ENCODE results near the gene GPR146.
A peak's percentile ranks its signal among the peaks of the same experiment; 100 is the strongest.
"Not testable (repeated sequence)": the region's sequence is repeated elsewhere in the genome, so short reads cannot be mapped to it uniquely, and the experiment has no call there.

Gene GPR146

GRCh38 chr7:1025743-1026581 is 18.4 kb upstream of the GPR146 start:
- DNase-seq (ENCODE audit: low read depth) = no peak

GRCh38 chr7:1026721-1027161 is 17.6 kb upstream of the GPR146 start:
- no peak for DNase-seq (ENCODE audit: low read depth)

DNA sequence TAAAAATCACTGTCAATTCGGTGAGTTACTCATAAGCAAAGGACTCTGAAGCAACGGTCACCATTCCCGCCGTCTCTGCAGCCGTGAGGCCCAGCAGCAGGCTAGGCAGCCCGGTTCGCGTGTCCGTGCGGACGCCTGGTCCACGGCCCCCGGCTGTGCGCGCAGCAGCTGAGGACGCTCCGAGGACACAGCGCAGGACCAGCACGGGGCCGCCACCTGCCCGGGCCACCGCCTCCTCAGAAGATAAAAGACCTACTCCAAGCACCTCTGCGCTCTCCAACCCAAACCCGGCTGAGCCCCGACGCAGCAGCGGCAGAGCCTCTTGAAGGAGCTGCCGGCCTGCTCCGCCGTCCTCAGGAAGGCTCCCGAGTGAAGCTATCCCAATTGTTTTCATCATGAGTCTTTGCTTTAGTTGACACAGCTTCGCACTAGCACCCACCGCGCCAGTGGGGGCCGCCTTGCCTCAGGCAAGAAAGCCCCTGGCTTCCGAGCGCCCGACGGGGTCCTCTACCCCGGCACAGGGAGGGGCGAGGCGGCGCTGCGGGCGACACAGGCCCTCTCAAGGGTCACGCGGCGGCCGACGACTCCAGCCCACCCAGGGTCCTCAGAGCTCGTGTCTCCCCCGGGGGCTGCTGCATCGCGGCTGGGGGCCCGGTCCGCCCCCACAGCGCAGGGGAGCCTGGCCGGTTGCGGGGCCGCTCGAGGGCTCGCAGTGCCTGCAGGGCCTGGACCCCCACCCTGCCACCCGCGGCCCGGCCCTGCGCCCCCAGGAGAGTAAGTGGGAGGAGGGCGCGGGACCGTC is 16.9 kb upstream of the GPR146 start:
- no peak for DNase-seq (ENCODE audit: low read depth)

DNA sequence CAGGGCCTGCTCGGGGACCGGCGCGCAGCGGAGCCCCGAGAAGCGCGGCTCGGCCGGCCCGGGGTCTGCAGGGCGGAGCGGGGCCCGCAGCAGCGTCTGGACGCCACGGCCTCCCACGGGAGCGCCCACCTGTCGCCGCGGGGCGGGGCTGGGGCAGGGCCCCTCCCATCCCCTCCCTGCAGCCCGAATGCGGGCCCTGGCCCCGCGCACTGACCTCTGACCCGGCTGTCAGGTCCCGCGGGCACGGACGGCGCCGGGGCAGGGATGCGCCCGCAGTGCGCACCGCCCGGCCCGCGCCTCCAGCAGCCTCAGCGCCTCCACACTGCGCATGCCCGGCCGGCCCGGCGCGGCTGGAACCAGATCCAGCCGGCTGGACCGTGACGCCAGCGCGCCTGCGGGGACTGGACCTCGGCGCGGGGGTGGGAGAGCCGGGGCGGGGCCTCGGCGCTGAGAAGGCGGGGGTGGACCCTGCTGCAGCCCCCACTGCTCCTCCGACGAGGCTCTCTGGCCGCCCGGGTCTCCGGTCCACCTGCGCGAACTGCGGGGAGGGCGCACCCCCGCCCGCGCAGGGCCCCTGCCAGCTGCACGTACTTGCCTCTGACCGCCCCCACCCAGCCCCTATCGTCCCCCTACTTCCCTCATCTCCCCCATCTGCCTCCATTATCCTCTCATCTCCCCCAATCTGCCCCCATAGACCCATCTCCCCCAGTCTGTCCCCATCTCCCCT is 16.1 kb upstream of the GPR146 start:
- peak; percentile 82 for DNase-seq (ENCODE audit: low read depth)

GRCh38 chr7:1028775-1029636 is 15.3 kb upstream of the GPR146 start:
- DNase-seq (ENCODE audit: low read depth) = peak; percentile 46

- no peak for DNase-seq (ENCODE audit: low read depth)
Measured at GRCh38 chr7:1029637-1030443, 14.5 kb upstream of the GPR146 start.

DNA sequence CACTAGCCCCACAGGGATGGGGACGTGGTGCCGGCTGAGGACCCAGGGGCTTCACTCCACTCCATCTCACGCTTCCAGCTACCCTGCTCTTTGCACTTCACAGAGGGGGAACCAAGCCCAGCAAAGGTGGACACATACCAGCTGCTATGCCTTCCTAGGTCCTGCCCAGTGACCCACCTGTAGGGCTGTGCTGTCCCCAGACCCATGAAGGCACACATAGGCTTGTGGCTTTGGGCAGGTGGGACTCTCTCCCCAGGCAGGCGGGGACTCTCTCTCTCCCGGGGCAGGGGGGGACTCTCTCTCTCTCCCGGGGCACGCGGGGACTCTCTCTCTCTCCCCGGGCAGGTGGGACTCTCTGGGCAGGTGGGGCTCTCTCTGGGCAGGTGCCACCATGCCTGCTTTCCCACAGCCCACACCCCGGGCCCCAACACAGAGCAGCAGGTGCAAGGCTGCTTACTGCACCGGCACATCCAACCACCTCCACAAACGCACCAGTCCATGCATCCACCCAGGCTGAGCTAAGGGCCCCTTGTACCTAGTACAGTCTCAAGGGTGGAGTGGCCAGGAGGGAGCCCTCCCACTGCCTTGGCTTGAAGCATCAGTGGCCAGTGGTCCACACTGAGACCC is 13.8 kb upstream of the GPR146 start:
- no peak for DNase-seq (ENCODE audit: low read depth)

GRCh38 chr7:1031716-1032455 is 12.5 kb upstream of the GPR146 start:
- no peak for DNase-seq (ENCODE audit: low read depth)

DNA sequence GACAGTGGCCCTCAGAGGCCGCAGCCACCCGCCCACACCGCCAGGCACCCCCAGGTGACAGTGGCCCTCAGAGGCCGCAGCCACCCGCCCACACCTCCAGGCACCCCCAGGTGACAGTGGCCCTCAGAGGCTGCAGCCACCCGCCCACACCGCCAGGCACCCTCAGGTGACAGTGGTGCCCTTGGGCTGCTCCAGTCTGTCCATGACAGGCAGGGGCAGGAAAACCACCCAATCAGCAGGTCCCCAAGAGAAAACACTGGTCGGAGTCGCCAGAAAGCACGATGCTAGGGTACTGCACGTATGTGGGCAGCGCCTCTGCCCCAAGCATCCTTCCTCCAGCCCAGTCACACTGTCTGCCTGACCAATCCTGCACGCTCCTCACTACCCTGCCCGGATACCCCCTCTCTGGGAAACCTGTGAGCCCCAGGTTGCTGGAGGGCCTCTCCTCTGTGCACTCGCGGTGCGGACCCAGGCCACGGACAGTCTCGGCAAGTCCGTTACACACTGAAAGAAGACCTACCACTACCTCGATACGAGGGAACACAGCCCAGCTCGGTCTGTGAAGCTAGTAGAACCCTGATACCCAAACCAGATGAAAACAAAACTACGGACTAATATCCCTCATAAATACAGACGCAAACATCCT is 11.7 kb upstream of the GPR146 start:
- no peak for DNase-seq (ENCODE audit: low read depth)

GRCh38 chr7:1033546-1034145 is 10.7 kb upstream of the GPR146 start:
- DNase-seq (ENCODE audit: low read depth) = no peak

DNA sequence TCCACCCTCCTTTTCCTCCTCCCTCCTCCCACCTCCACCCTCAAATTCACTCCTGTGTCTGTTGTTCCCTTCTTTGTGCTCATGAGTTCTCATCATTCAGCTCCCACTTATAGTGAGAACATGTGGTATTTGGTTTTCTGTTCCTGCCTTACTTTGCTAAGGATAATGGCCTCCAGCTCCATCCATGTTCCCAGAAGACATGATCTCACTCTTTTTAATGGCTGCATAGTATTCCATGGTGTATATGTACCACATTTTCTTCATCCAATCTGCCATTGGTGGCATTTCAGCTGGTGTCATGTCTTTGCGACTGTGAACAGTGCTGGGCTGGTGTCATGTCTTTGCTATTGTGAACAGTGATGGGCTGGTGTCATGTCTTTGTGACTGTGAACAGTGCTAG is 9.6 kb upstream of the GPR146 start:
- DNase-seq (ENCODE audit: low read depth) = not testable (repeated sequence)

DNA sequence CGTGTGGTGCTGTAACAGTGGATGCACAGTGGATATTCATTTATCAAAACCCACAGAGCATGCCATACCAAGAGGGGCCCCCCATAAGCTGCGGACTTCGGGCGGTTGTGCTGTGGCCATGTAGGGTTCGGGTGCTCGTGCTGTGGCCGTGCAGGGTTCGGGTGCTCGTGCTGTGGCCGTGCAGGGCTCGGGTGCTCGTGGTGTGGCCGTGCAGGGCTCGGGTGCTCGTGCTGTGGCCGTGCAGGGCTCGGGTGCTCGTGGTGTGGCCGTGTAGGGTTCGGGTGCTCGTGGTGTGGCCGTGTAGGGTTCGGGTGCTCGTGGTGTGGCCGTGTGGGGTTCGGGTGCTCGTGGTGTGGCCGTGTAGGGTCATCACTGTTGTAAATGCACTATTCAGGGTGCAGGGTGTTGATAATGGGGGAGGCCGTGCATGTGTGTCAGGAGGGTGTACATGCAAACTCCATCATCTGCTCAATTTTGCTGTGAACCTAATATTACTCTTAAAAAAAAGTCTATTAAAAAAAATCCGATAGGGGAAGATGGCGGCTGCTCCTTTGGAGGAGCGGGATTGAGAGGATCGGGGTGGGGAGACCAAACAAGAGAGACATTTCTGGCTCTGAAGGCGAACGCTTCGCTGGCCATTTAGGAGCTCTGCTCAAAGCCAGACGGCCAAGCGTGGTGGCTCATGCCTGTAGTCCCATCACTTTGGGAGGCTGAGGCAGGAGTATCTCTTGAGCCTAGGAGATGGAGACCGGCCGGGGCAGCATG is 8.0 kb upstream of the GPR146 start:
- DNase-seq (ENCODE audit: low read depth) = not testable (repeated sequence)

- not testable (repeated sequence) for DNase-seq (ENCODE audit: low read depth)
Measured at GRCh38 chr7:1040233-1040632, 4.1 kb upstream of the GPR146 start.

- DNase-seq (ENCODE audit: low read depth) = no peak
Measured at GRCh38 chr7:1040790-1041189, 3.6 kb upstream of the GPR146 start.

GRCh38 chr7:1041551-1042491 is 2.5 kb upstream of the GPR146 start:
- no peak for DNase-seq (ENCODE audit: low read depth)

DNA sequence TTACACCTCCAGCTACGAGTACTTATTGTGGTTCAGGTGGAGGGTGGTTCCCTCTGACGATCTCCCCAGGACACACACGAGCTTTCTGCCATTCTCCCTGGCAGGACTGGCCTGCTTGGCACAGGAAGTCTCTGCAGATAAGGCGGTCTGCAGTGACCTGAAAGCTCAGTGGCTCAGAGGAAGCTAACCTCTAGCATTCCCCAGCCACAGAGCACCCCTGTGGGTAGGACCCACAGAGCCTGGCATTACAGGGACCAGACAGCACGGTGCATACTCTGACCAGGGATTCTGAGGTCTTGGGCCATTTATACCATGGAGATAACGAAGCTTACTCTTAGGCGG is 1.9 kb upstream of the GPR146 start:
- no peak for DNase-seq (ENCODE audit: low read depth)
